Endothelial cell of umbilical vein (primary cell): ENCODE data around the gene IQCB1. TPM values are rescaled to one million over a fixed set of nuclear protein-coding genes. Genes with fewer than 3 reads are reported as not detected.

Experiments
- BruUV-seq: library from RNA; stranded (reverse); fragments of 400-500 nt; replicated peaks from 2 replicates; lab custom pipeline; 2021; lab: Mats Ljungman, UMichigan
- CTCF ChIA-PET: fragments of 300-600, 350-600 bp; sonication (Branson Sonifier 250); formaldehyde crosslinking; loops from one replicate; lab custom pipeline; 2021; ENCODE audit warnings: antibody characterized with exemption, inconsistent platforms; lab: Charles Lee
- POLR2A ChIA-PET: fragments of 300-600, 350-600 bp; sonication (Branson Sonifier 250); formaldehyde crosslinking; loops from one replicate; lab custom pipeline; 2021; ENCODE audit warnings: antibody characterized with exemption, inconsistent platforms; lab: Charles Lee
- DNase-seq: peaks from one replicate; pipeline ENCODE4 v3.0.0-alpha.2; 2011; ENCODE audit warnings: low read depth, low spot score
- FAIRE-seq: peaks from 2 replicates; lab custom pipeline; 2011; peaks lifted over from hg19 to GRCh38; lab: Jason Lieb, UNC
- H2AFZ ChIP-seq: 2 replicates; pipeline ENCODE4 v1.6.0; 2012; ENCODE audit warnings: low read depth, low read length, control low read depth, inconsistent platforms
- H3K27ac ChIP-seq: 2 replicates; pipeline ENCODE4 v1.5.1; 2011; ENCODE audit warnings: low read depth, mild to moderate bottlenecking, control low read depth, low read length, moderate library complexity; ENCODE audit not compliant: insufficient read depth
- H3K27me3 ChIP-seq, 2 experiments: 2 replicates each; pipeline versions ENCODE4 v1.6.0 to v1.6.1; 2011; ENCODE audit warnings: low read length in 2 of 2, mixed read lengths in 1 of 2; ENCODE audit not compliant: control insufficient read depth in 2 of 2, insufficient read depth in 2 of 2
- H3K36me3 ChIP-seq, 2 experiments: 2 replicates in 1 of 2; 3 replicates in 1 of 2; pipeline ENCODE4 v1.5.1; 2011; ENCODE audit warnings: low read length in 2 of 2, mild to moderate bottlenecking in 1 of 2, moderate library complexity in 1 of 2; ENCODE audit not compliant: control insufficient read depth in 2 of 2, insufficient read depth in 2 of 2; ENCODE audit errors: extremely low read depth in 1 of 2
- H3K4me1 ChIP-seq: 3 replicates; pipeline ENCODE4 v1.5.1; 2011; ENCODE audit warnings: mild to moderate bottlenecking, low read length; ENCODE audit not compliant: control insufficient read depth, insufficient read depth; ENCODE audit errors: extremely low read depth
- H3K4me2 ChIP-seq: 2 replicates; pipeline ENCODE4 v1.6.1; 2011; ENCODE audit warnings: low read length, control low read depth, mixed read lengths; ENCODE audit not compliant: insufficient read depth
- H3K4me3 ChIP-seq, 3 experiments: fragments of 200-600 bp in 1 of 3; sonication (generic), shearing (Covaris generic) in 1 of 3; replicated peaks in 1 of 3; 2 replicates each; pipeline ENCODE4 v1.5.1; 2011 to 2016; ENCODE audit warnings: control low read depth in 3 of 3, low read length in 3 of 3, mild to moderate bottlenecking in 2 of 3, inconsistent platforms in 1 of 3, low read depth in 1 of 3, moderate library complexity in 1 of 3; ENCODE audit not compliant: insufficient read depth in 1 of 3
- H3K79me2 ChIP-seq: 2 replicates; pipeline ENCODE4 v1.6.0; 2012; ENCODE audit warnings: low read length, inconsistent platforms; ENCODE audit not compliant: control insufficient read depth, insufficient read depth
- H3K9ac ChIP-seq: replicated peaks from 2 replicates; pipeline ENCODE3; 2011; ENCODE audit warnings: low read length, control low read depth; ENCODE audit not compliant: insufficient read depth; ENCODE audit errors: extremely low read depth
- H3K9me1 ChIP-seq: replicated peaks from 3 replicates; pipeline ENCODE4 v1.6.0; 2011; ENCODE audit warnings: mild to moderate bottlenecking, low read length; ENCODE audit not compliant: control insufficient read depth, insufficient read depth; ENCODE audit errors: extremely low read depth
- H3K9me3 ChIP-seq: replicated peaks from 2 replicates; pipeline ENCODE4 v1.5.1; 2012; ENCODE audit warnings: low read length, inconsistent platforms; ENCODE audit not compliant: control insufficient read depth, insufficient read depth
- H4K20me1 ChIP-seq: replicated peaks from 2 replicates; pipeline ENCODE3; 2011; ENCODE audit warnings: mild to moderate bottlenecking, low read length; ENCODE audit not compliant: control insufficient read depth, insufficient read depth; ENCODE audit errors: extremely low read depth
- CTCF ChIP-seq, 2 donors: IDR thresholded peaks; 1 replicate in 1 of 2; 2 replicates in 1 of 2; pipeline ENCODE4 v1.5.1; 2011; ENCODE audit warnings: low read length in 2 of 2, mild to moderate bottlenecking in 2 of 2, moderate library complexity in 2 of 2, control low read depth in 1 of 2, inconsistent platforms in 1 of 2, low read depth in 1 of 2; ENCODE audit not compliant: insufficient read depth in 1 of 2; ENCODE audit errors: extremely low read depth in 1 of 2
- FOS ChIP-seq: IDR thresholded peaks from 2 replicates; pipeline ENCODE4 v1.6.1; 2011; ENCODE audit warnings: mild to moderate bottlenecking, low read length, moderate library complexity, borderline replicate concordance; ENCODE audit not compliant: insufficient read depth
- GATA2 ChIP-seq: IDR thresholded peaks from 2 replicates; pipeline ENCODE4 v1.7.0; 2011; ENCODE audit warnings: low read depth, mild to moderate bottlenecking, moderate library complexity, mixed read lengths, low read length; ENCODE audit not compliant: insufficient read length, insufficient read depth
- MAX ChIP-seq: IDR thresholded peaks from 2 replicates; pipeline ENCODE4 v1.6.1; 2011; ENCODE audit not compliant: insufficient read depth, insufficient read length
- POLR2A ChIP-seq: IDR thresholded peaks from 2 replicates; pipeline ENCODE4 v1.6.1; 2012; ENCODE audit warnings: low read depth, mild to moderate bottlenecking, control low read depth, low read length
- POLR2AphosphoS5 ChIP-seq: IDR thresholded peaks from 2 replicates; pipeline ENCODE4 v1.6.1; 2012; ENCODE audit warnings: low read depth, mild to moderate bottlenecking, control low read depth, low read length, moderate library complexity; ENCODE audit not compliant: insufficient read depth
- dilution Hi-C: fragments of 300-500 bp; cut with MboI; formaldehyde crosslinking; loops from one replicate; pipeline ENCODE4 v1.15.0; 2019; ENCODE audit warnings: low sequenced_read_pairs; ENCODE audit not compliant: extremely low pct_ligation_motif_present
- intact Hi-C: fragments of 100-400 bp; cut with micrococcal nuclease; formaldehyde crosslinking; loops from one replicate; pipeline ENCODE4 v1.10.0; 2022
- polyA plus RNA-seq, 4 experiments: library from polyadenylated mRNA; depleted of rRNA in 3 of 4; stranded (reverse) in 3 of 4; unstranded in 1 of 4; fragments of >200 nt; gene quantifications; 2 replicates each; pipeline versions ENCODE4 v1.2.1 to v1.2.3, GENCODE V29; 2011 to 2012; ENCODE audit warnings: missing spikeins in 1 of 4
- total RNA-seq: library from RNA; stranded (reverse); gene quantifications from 2 replicates; pipeline ENCODE4 v1.2.3, GENCODE V29; 2021

The IQCB1 gene
- total and polyA plus RNA-seq, 2 donors (not counting 3 experiments of a cell fraction or from before 2014, with no cell fraction given), result 9.9 to 22.0 TPM

GRCh38 chr3:121724130-121724529, 110.7 kb downstream of the IQCB1 start:
- no TSS peak for BruUV-seq

More at GRCh38 chr3:121724130-121724529, 110.7 kb downstream of the IQCB1 start:
- FAIRE-seq, result no peak
- no peaks in the 10 kb centered on the region for H3K9me1 ChIP-seq
- POLR2A ChIA-PET, result no interaction called here
- H3K4me3 ChIP-seq, result no peak overlapping the region
- peaks cover 15 to 27% of the 10 kb centered on the region in 2 experiments for H3K36me3 ChIP-seq
- intact Hi-C loops, result no loop called here
- H4K20me1 ChIP-seq, result no peaks in the 10 kb centered on the region
- H3K27ac ChIP-seq, result no peak overlapping the region
- TF ChIP-seq POLR2AphosphoS5, result no peak
- no peak for TF ChIP-seq CTCF (IDR thresholded peaks at IDR 0.05; ENCODE audit: extremely low read depth in 1 of 2, insufficient read depth in 1 of 2, low read depth in 1 of 2, low read length in 2 of 2)
- TF ChIP-seq MAX, result no peak
- no peak for TF ChIP-seq FOS
- TF ChIP-seq POLR2A, result no peak
- TF ChIP-seq GATA2, result no peak
- DNase-seq, result no peak
- no peaks in the 10 kb centered on the region for H3K4me1 ChIP-seq
- dilution Hi-C loops, result no loop called here
- no peaks in the 10 kb centered on the region for H3K27me3 ChIP-seq
- H3K79me2 ChIP-seq, result no peaks in the 10 kb centered on the region
- CTCF ChIA-PET, result interaction anchor here (0.6 to 1.3 kb wide), 2 partner anchors 12 to 21 kb away, joined by 3 read pairs; no protein-coding TSS in a partner anchor
- H2AFZ ChIP-seq, result no peak overlapping the region
- H3K4me2 ChIP-seq, result no peak overlapping the region
- H3K9ac ChIP-seq, result no peak overlapping the region
- no peaks in the 10 kb centered on the region for H3K9me3 ChIP-seq
